Activated CD4-positive, CD25-positive, alpha-beta regulatory T cell treated with anti-CD3 and anti-CD28 coated beads, Interleukin-2, amount 50 U/mL, for 72 hours (primary cell): ENCODE results near the gene PTPRN2.

ENCODE experiments used
- DNase-seq: peaks from one replicate; pipeline ENCODE4 v3.0.0; 2021

Gene PTPRN2

GRCh38 chr7:157772486-157773130, 815.0 kb downstream of the PTPRN2 start:
- DNase-seq: no peak

DNA sequence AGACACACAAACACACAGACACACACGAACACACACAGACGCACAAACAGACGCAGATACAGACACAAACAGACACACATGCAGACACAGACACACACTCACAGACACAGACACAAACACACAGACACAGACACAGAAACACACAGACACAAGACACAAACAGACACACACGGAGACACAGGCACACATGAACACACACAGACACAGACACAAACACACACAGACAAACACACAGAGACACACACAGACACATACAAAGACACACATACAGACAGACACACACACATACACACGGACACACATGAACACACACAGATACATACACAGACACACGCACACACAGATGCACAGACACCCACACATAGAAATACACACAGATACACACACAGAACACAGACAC, 815.9 kb downstream of the PTPRN2 start:
- DNase-seq: no peak

- no peak for DNase-seq
These were observed 816.8 kb downstream of the PTPRN2 start for GRCh38 chr7:157770716-157771320.

- no peak for DNase-seq
These were observed 818.0 kb downstream of the PTPRN2 start for GRCh38 chr7:157769526-157770215.

DNA sequence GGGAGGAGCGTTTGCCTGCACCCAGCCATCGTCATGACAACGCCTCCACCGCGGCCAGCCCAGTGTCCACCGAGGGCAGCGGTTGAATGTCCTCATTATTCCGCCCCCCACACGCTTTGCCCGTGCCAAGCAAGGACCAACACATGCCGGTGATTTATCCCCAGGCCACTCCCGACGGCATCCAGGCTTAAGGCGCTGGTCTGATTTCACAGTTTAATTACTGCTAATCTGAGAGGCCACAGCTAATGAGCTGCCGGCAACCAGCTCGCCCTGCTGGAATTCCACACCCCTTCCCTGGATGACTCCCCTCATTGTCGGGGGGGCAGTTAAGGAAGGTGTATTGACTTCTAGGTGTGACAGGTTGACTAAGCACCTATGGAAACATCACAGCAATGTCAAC, 818.5 kb downstream of the PTPRN2 start:
- DNase-seq: no peak

DNA sequence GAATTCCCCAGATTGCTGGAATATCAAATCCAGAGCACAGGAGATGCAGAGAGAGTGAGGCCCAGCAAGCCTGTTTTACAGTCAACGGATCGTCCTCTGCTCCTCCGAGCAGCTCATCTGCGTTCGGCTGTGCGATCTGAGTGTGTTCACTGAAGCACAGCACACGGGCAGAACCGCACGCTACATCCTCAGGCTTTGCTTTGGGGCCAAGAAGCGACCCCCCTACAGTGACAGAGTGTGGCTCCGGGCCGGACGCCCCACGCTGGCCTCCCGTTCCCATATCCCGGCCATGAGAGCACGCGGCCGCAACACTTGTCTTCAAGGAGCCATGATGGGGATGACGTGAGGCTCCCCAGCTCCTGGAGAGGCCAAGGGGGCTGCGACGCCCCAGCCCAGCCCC, 819.4 kb downstream of the PTPRN2 start:
- no peak for DNase-seq

DNA sequence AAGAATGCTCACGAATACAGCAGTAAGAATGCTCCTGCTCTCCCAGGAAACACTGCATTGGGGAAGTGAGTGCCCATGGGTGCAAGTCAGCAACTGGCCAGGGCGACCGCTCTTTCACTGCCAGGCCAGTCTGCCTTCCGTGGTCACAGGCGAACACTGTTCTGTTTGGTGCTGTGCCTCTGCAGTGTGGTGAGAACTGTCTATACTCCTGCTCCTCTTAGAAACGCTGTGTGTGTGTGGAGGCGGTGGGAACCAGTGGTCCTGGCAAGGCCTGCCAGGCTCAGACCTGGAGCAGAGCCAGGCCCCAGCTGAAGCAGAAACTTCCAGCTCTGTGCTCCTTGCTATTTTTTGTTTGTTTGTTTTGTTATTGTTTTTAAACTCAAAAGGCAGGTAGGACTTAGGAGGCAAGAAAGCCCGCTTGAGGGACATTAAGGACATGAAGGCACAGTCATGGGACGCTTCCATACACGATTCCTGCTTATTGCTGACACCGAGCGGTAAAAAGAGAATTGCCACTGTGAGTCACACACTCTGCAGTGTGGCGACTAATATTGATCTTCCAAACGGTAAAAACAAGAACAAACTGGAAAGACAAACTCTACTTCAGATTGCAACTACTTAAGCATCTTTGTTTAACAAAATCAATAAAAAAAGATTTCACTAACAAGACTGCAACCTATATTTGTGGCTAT, 820.0 kb downstream of the PTPRN2 start:
- DNase-seq: no peak

DNA sequence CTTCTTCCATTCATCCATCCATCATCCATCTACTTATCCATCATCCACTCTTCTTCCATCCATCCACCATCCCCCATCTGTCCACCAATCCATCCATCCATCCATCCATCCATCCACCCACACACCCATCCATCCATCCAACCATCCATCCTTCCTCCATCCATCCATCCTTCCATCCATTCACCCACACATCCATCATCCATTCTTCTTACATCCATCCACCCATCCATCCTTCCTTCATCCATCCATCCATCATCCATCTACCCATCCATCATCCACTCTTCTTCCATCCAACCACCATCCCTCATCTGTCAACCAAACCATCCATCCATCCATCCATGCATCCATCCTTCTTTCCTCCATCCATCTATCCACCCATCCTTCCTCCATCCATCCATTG, 821.5 kb downstream of the PTPRN2 start:
- no peak for DNase-seq

GRCh38 chr7:157764946-157765537, 822.6 kb downstream of the PTPRN2 start:
- no peak for DNase-seq

DNA sequence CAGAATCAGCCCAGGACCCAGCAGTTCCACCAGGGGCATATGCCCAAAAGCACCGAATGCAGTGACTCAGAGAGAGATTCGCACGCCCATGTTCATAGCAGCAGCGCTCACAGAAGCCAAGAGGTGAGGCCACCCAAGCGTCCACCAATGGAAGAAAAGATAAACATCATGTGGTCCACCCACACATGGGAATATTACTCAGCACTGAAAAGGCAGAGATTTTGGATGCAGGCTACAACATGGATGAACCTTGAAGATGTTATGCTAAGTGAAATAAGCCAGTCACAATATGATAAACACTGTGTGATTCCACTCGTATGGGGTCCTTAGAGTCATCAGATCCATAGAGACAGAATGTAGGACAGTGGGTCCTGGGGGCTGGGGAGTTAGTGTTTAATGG, 823.4 kb downstream of the PTPRN2 start:
- no peak for DNase-seq

DNA sequence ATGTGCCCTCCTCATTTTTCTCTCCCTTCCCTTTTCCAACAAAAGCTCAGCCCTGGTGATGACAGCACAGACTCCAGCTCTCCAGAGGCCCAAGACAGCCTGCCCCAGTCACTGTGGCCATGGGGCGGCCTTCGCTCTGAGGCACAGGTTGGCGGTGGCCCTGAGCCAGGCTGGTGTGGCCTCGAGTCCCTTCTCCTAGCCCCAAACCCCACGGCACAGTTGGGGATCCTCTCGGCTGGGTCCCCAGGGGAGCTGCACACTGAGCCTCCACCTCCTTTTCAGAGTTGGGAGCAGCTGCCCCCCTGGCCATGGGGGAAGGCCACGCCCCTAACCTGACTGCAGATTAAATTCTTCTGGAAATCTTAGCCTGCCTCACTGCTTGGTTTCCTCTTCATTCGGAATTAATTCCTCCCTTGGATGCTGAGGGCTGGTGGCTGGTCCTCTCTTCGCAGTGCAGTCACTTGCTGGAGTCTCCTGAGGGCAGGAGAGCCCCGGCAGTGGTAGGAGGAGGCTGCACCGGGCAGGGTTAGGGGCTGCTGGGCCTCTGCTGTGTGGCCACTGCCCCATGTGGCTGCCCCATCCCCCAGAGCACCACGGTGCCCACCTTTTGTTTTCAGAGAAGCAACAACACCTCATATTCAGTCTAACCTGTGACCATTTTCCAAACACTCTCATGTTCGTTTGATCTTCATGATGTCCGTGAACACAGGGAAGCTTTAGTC, 824.2 kb downstream of the PTPRN2 start:
- DNase-seq: no peak

DNA sequence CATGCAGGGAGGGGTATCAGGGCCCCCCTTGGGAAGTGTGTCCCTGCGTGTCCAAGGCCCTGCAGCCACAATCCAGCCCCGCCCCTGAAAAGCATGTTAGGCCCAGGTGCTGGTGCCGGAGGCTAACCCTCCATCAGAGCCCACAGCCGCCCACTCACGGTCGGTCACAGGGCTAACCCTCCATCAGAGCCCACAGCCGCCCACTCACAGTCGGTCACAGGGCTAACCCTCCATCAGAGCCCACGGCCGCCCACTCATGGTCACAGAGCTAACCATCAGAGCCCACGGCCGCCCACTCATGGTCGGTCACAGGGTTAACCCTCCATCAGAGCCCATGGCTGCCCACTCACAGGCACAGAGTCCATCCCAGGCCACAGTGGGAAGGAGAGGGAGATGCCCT, 824.8 kb downstream of the PTPRN2 start:
- DNase-seq: no peak

GRCh38 chr7:157760004-157760730, 827.5 kb downstream of the PTPRN2 start:
- DNase-seq: no peak

- DNase-seq: no peak
These were observed 828.3 kb downstream of the PTPRN2 start for GRCh38 chr7:157759246-157759805.

DNA sequence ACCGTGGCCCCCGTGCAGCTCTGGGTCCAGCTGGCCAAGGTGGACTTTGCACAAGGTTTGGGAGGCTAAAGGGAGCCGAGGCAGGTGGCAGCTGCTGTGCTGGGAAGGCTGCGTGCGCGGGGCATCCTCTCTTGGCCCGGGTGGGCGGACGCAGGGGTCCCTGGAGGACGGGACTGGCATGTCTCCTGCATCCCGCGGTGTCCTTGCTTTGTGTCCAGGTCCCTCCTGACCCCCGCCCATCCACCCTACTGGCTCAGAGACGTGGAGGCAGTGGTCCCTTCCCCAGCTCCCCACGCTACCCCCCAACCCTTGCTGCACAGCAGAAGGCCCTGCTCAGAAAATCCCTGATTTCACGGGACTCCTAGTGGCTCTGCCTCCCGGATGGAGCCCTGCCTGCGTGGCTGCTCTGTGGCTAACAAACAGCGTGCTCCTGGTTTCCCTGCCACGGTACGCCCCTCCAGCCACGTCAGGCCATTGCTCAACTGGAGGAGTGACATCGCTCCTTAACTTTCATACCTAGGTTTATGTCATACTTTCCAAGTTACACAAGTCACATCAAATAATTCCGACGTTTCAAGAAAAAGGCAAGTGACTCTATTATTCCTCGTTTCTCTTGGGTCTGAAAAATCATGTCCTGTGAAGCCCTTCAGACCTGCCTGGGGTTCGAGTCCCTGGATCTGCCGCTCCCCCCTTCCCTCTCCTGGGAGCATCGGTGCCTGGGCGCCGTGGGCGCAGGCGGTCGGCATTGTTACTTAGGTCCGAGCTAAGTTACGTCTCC, 829.0 kb downstream of the PTPRN2 start:
- no peak for DNase-seq

DNA sequence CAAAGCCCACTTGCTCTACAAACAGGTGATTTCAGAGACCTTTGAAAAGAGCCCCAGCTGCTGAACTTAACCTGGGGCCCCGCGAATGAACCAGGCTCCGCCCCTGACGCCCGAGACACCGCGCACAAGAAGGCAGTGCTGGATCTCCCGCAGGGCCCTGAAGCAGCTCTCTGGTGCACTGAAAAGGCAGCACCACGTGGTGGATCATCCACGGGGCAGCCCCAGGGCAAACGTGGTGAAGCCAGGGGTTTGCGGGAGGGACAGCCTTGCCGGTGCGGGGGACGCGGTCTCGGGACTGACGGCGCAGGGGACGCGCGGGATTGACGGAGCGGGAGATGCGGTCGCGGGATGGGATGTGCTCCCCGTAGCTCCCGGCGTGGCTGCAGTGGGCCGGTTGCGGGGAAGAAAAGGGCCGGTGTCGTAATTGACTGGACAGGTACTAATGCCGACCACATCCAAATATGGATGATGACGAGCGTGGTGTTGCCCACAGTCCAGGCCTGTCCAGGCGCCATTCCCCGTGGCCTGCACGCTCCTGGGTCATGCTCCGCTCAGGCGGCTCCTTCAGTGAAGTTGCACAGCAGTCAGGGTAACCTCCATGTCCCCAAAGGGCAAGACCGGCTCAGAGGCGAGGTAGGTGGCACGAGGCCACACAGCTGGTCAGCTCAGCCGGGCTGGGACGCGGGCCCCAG, 829.7 kb downstream of the PTPRN2 start:
- no peak for DNase-seq

DNA sequence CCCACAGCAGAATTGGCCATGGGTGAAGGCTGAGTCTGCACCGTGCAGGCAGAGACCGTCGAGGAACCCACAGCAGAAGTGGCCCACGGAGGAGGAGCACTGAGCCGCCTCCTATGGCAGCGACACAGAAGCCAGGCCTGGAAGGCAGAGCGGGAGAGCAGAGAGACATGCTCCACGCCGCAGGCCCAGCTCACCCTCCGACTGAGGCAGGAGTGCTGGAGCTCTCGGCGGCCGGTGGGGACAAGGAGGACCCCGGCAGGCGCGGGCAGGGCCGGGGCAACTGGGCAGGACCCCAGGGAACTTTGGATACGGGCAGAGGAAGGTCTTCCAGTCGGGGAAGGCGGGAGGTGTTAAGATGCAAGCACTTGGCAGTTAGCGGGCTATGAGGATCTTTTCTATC, 830.4 kb downstream of the PTPRN2 start:
- no peak for DNase-seq

GRCh38 chr7:157755741-157756140, 831.9 kb downstream of the PTPRN2 start:
- DNase-seq: no peak

- no peak for DNase-seq
These were observed 833.2 kb downstream of the PTPRN2 start for GRCh38 chr7:157754416-157754790.

- DNase-seq: no peak
These were observed 833.8 kb downstream of the PTPRN2 start for GRCh38 chr7:157753713-157754415.
